ENCODE data around the gene ANTKMT. TPM values are rescaled to one million over a fixed set of nuclear protein-coding genes. Genes with fewer than 3 reads are reported as not detected.
"Not testable (repeated sequence)": the region's sequence is repeated elsewhere in the genome, so short reads cannot be mapped to it uniquely, and the experiment has no call there.

Gene ANTKMT
- total RNA-seq, 4 donors from 2014 or later = 6.2 to 21.1 (median 19.1) TPM

GRCh38 chr16:750485-750884, 29.5 kb downstream of the ANTKMT start:
- H3K27ac ChIP-seq = no peak overlapping the region
- H3K36me3 ChIP-seq = no peaks in the 10 kb centered on the region
- H3K4me3 ChIP-seq = no peak overlapping the region
- DNase-seq = no peak
- H3K27me3 ChIP-seq = no peaks in the 10 kb centered on the region
- TF ChIP-seq POLR2A (IDR thresholded peaks at IDR 0.05) = no peak
- H3K4me1 ChIP-seq = no peaks in the 10 kb centered on the region
- H3K9me3 ChIP-seq = no peaks in the 10 kb centered on the region
- intact Hi-C loops (cut with DNase I; ENCODE audit: low total_unique reads) = no loop called here

- intact Hi-C loops (cut with DNase I; ENCODE audit: low total_unique reads) = no loop called here
- no peaks in the 10 kb centered on the region for H3K36me3 ChIP-seq
Observed at GRCh38 chr16:751152-752006, 30.4 kb downstream of the ANTKMT start.

GRCh38 chr16:752007-752312, 31.0 kb downstream of the ANTKMT start:
- Histone ChIP-seq H3K4me3 (no peak overlapping the region), H3K27me3 (no peaks in the 10 kb centered on the region), H3K27ac (no peak overlapping the region), H3K36me3 (no peaks in the 10 kb centered on the region), H3K9me3 (no peaks in the 10 kb centered on the region), H3K4me1 (no peaks in the 10 kb centered on the region)
- no peak for DNase-seq
- intact Hi-C loops (cut with DNase I; ENCODE audit: low total_unique reads) = no loop called here
- TF ChIP-seq POLR2A (IDR thresholded peaks at IDR 0.05) (no peak), CTCF (IDR thresholded peaks at IDR 0.05) (no peak)

More at GRCh38 chr16:751152-752006, 30.4 kb downstream of the ANTKMT start:
- no peak for DNase-seq
- no peaks in the 10 kb centered on the region for H3K4me1 ChIP-seq
- no peak overlapping the region for H3K4me3 ChIP-seq
- no peaks in the 10 kb centered on the region for H3K9me3 ChIP-seq
- no peak overlapping the region for H3K27ac ChIP-seq
- no peak for TF ChIP-seq CTCF (IDR thresholded peaks at IDR 0.05)
- no peak for TF ChIP-seq POLR2A (IDR thresholded peaks at IDR 0.05)
- no peaks in the 10 kb centered on the region for H3K27me3 ChIP-seq

GRCh38 chr16:754121-754607, 33.2 kb downstream of the ANTKMT start:
- intact Hi-C loops (cut with DNase I; ENCODE audit: low total_unique reads); H3K4me1 ChIP-seq; H3K36me3 ChIP-seq; H3K27ac ChIP-seq; H3K9me3 ChIP-seq; H3K27me3 ChIP-seq; DNase-seq; H3K4me3 ChIP-seq: not testable (repeated sequence)

GRCh38 chr16:754656-755055, 33.7 kb downstream of the ANTKMT start:
- no peaks in the 10 kb centered on the region for H3K27me3 ChIP-seq
- TF ChIP-seq POLR2A (IDR thresholded peaks at IDR 0.05) = no peak
- TF ChIP-seq CTCF (IDR thresholded peaks at IDR 0.05) = no peak

GRCh38 chr16:756428-756827, 35.5 kb downstream of the ANTKMT start:
- Histone ChIP-seq H3K27me3 (no peaks in the 10 kb centered on the region), H3K4me3 (no peak overlapping the region), H3K27ac (no peak overlapping the region), H3K36me3 (no peaks in the 10 kb centered on the region), H3K9me3 (no peaks in the 10 kb centered on the region), H3K4me1 (peaks cover 0 to 6% of the 10 kb centered on the region in 2 donors)
- DNase-seq = no peak
- intact Hi-C loops (cut with DNase I; ENCODE audit: low total_unique reads) = no loop called here
- TF ChIP-seq CTCF (IDR thresholded peaks at IDR 0.05) (no peak), POLR2A (IDR thresholded peaks at IDR 0.05) (no peak)

More at GRCh38 chr16:754656-755055, 33.7 kb downstream of the ANTKMT start:
- intact Hi-C loops (cut with DNase I; ENCODE audit: low total_unique reads) = no loop called here
- DNase-seq = no peak
- H3K4me3 ChIP-seq = no peak overlapping the region
- no peak overlapping the region for H3K27ac ChIP-seq
- H3K36me3 ChIP-seq = no peaks in the 10 kb centered on the region
- no peaks in the 10 kb centered on the region for H3K4me1 ChIP-seq
- H3K9me3 ChIP-seq = no peaks in the 10 kb centered on the region
